RWPE1 (cell line): ENCODE data around the gene FSTL1.

ENCODE experiments used
- CTCF ChIA-PET: fragments of 350-600 bp; sonication (Branson Sonifier 250); formaldehyde crosslinking; extraction: SDS; loops from one replicate; lab custom pipeline; 2021; lab: Yijun Ruan, JAX
- POLR2A ChIA-PET: fragments of 400-600 bp; formaldehyde crosslinking; extraction: SDS; loops from one replicate; lab custom pipeline; 2020; ENCODE audit warnings: antibody characterized with exemption; ENCODE audit not compliant: low non-redundant PET; lab: Yijun Ruan, JAX
- DNase-seq: peaks from one replicate; pipeline ENCODE4 v3.0.0; 2012; ENCODE audit warnings: low spot score
- H3K27ac ChIP-seq: fragments of 450-650 bp; 2 replicates; pipeline ENCODE4 v1.5.1; 2017
- TF ChIP-seq, protein P1 (sequence below): fragments of 450-650 bp; conservative IDR thresholded peaks from 2 replicates; pipeline ENCODE4 v1.5.1; 2017; ENCODE audit warnings: low read depth, mild to moderate bottlenecking

Gene FSTL1

DNA sequence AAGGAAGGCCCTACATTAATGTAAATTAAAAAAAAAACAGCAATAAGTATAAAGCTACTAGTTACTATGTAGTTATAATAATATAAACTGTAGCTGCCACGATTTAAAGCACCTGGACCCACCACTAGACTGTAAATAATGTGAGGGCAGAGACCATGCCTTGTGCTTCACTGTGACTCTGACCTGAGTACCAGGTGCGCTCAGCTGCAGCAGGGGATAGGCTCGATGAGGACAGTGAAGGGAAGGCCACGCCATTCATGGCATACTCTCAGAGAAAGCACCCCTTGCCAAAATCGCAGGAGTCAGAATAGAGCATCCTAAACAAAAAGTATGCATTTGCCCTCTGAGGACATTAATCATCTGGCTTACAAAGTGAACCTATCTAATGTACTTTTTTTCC lies 5.1 kb downstream of the FSTL1 start:
- ChIA-PET POLR2A (no interaction called here), CTCF (interaction anchor here (0.6 to 1.4 kb wide), 5 partner anchors 28 to 454 kb away, joined by 3 to 5 read pairs (median 3); no protein-coding TSS in a partner anchor)
- DNase-seq = no peak
- TF ChIP-seq, protein P1, sequence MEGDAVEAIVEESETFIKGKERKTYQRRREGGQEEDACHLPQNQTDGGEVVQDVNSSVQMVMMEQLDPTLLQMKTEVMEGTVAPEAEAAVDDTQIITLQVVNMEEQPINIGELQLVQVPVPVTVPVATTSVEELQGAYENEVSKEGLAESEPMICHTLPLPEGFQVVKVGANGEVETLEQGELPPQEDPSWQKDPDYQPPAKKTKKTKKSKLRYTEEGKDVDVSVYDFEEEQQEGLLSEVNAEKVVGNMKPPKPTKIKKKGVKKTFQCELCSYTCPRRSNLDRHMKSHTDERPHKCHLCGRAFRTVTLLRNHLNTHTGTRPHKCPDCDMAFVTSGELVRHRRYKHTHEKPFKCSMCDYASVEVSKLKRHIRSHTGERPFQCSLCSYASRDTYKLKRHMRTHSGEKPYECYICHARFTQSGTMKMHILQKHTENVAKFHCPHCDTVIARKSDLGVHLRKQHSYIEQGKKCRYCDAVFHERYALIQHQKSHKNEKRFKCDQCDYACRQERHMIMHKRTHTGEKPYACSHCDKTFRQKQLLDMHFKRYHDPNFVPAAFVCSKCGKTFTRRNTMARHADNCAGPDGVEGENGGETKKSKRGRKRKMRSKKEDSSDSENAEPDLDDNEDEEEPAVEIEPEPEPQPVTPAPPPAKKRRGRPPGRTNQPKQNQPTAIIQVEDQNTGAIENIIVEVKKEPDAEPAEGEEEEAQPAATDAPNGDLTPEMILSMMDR = no peak
- no peak overlapping the region for H3K27ac ChIP-seq

DNA sequence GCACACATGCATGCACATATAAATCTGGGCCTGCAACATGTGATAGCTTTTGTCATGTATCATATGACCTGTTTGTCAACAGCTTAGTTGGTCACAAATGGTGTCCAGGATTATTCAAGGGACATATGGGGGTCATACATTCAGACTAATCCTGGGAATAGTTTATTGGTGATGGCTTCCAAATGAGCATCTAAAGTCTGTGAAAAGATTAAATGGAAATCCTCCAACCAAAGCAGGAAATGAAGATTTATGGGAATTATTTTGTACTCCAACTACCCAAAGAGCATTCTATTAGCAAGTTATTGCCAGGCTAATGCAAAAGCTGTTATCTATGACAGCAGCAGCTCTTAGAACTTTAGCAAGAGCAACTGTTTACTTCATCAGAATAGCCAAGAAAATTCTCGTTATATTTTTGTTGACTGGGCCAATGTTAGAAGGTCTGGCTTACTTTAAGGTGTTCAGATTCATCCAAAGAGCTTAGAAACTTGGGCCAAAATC lies 7.1 kb downstream of the FSTL1 start:
- H3K27ac ChIP-seq = no peak overlapping the region
- TF ChIP-seq, protein P1 = no peak
- ChIA-PET CTCF (interaction anchor here (0.7 to 1.3 kb wide), 2 partner anchors 74 to 115 kb away, joined by 5 read pairs; no protein-coding TSS in a partner anchor), POLR2A (no interaction called here)
- DNase-seq = no peak

DNA sequence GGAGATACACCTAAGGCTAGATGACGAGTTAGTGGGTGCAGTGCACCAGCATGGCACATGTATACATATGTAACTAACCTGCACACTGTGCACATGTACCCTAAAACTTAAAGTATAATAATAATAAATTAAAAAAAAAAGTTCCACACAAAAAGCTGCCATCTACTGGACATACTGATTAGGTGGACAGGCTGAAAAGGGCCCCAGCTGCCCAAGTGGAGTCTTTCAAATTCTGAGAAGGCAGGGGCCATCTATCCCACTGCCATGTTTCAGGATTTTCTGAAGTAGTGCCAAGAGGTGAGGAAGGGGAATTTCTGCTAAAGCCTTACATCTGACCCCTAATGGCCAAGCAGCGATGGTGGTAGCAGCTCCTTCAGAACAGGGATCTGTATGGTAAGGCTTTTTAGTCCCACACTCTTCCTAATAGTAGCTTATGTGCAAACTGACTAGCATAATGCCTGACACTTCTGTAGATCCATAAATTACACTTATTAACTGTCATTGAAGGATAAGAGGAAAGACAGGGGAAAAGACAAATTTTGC lies 7.7 kb downstream of the FSTL1 start:
- no peak overlapping the region for H3K27ac ChIP-seq
- TF ChIP-seq, protein P1 = no peak

DNA sequence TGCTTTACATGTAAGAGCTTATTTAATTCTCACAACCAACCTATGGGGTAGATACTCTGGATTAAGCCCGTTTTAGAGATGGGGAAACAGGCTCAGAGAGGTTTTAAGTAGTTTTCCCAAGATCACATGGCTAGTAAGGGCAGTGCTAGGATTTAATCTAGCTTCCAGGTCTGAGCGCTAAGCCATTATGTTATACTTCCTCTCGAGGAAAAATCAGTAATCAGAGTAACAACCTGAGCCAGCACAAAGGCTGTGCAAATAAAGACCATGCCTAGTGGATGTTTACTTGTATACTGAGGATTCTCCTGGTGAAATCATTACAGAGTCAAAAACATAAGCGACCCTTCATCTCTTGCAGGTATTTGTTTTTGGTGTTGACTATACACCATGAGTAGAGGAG lies 9.0 kb downstream of the FSTL1 start:
- ChIA-PET CTCF (interaction anchor here (0.6 to 0.7 kb wide), 2 partner anchors 39 to 117 kb away, joined by 3 to 4 read pairs; no protein-coding TSS in a partner anchor), POLR2A (no interaction called here)
- DNase-seq = no peak
- TF ChIP-seq, protein P1 = no peak
- no peak overlapping the region for H3K27ac ChIP-seq

More for the DNA sequence above, 7.7 kb downstream of the FSTL1 start:
- ChIA-PET POLR2A (no interaction called here), CTCF (interaction anchor here (0.7 to 1.3 kb wide), 3 partner anchors 8 to 116 kb away, joined by 3 to 5 read pairs (median 5); no protein-coding TSS in a partner anchor)
- DNase-seq = no peak

DNA sequence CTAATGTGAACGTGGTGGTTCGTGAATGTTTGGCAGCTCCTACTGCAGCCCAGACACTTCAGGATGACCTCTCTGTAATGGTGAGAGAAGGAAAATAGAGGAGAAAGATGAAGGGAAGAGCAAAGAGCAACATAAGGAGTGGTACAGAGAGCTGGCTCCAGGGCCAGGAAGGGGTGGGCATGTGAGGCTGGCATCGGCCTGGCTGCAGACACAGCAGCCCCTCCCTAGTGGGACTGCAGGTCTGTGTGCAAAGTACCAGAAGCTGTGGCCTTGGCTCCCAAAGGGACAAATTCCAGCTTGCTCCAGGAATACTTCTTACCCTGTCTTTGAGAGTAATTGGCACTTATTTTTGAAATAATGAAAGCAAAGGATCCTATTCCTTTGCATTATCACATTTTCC lies 10.0 kb downstream of the FSTL1 start:
- ChIA-PET POLR2A (no interaction called here), CTCF (no interaction called here)
- no peak overlapping the region for H3K27ac ChIP-seq
- DNase-seq = no peak
- TF ChIP-seq, protein P1 = no peak

DNA sequence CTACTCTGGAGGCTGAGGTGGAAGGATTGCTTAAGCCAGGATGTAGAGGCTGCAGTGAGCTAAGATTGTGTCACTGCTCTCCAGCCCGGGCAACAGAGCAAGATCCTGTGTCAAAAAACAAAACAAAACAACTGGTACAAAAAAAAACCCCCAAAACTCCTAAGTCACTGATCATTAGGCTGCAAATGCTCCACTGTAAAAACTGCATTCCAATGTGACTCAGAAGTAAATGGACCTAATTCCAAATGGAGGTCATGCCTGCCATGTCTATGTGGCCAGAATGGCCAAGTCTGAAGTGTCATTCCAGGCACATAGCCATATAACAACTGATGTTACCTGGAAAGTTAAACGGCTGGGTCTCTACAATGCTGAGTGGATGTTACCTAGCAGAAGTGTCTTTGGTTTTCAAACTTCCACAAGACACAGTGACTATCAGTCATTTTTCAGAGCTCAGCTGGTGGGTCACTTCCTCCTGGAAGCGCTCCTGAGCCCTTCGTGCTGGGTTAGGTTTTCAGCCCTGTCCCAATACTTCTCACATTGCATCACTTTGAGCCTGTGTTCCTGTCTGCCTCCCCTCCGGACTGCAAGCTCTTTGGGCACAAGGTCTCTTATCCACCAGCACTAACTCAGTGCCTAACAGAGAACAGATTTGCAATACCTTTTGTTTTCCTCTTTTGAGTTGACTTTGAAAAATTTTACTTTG lies 10.6 kb downstream of the FSTL1 start:
- TF ChIP-seq, protein P1 = no peak
- H3K27ac ChIP-seq = no peak overlapping the region
- CTCF ChIA-PET = interaction anchor here (0.6 to 1.2 kb wide), 2 partner anchors 119 to 468 kb away, joined by 3 to 4 read pairs; partner anchors contain the start of gene STXBP5L
- POLR2A ChIA-PET = no interaction called here
- DNase-seq = no peak
